GM19452 (cell line): ENCODE results near the gene ZBTB4.
"Not testable (repeated sequence)": the region's sequence is repeated elsewhere in the genome, so short reads cannot be mapped to it uniquely, and the experiment has no call there.

ENCODE experiments used
- ATAC-seq: cut with Tn5 transposase; IDR thresholded peaks from one replicate; pipeline ENCODE4 v1.9.1; 2021; ENCODE audit not compliant: unreplicated experiment

ZBTB4 gene

DNA sequence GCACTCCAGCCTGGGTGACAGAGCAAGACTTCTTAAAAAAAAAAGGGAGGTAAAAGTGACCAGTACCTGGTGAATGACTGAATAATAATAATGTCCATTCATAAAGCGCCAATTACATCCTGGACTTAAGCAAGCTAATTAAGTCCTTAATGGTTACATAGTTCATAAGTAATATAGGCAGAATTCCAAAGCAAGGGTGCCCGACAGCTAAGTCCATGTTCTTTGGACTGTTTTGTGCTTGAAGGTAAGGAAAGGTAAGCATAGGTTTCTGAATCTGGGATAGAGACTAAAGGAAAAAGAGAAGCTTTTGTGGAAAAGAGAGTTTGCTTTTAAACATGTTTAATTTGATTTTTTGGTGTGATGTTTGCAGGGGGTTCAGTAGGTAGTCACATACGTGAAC is 14.5 kb upstream of the ZBTB4 start:
- ATAC-seq, result no peak

DNA sequence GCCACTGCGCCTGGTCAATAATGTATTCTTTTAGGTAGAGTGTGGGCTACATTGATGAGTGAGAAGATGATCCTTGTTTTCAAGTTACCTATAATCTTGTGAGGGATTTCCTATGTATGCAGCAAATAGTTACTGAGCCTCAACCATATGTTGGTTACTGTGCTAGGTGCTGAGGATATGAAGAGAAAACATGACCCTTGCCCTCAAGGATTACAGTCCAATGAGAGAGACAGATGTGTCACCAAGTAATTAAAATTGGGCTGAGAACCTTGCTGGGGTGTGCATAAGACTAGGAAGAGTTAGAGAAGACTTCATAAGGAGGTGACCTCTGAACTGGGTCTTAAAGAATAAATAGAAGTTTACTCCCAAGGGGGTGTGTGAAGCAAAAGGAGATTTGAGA is 12.2 kb upstream of the ZBTB4 start:
- no peak for ATAC-seq

DNA sequence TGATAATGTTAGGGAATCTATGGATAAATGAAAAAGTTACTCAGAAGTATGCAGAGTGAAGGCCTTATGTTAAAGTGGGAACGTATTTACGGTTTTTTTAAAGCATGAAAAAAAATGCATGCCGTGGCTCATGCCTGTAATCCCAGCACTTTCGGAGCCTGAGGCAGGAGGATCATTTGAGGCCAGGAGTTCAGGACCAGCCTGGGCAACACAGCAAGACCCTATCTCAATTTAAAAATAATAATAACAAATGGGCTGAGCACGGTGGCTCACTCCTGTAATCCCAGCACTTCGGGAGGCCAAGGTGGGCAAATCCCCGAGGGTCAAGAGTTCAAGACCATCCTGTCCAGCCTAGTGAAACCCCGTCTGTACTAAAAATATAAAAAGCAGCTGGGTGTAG is 10.7 kb upstream of the ZBTB4 start:
- no peak for ATAC-seq

DNA sequence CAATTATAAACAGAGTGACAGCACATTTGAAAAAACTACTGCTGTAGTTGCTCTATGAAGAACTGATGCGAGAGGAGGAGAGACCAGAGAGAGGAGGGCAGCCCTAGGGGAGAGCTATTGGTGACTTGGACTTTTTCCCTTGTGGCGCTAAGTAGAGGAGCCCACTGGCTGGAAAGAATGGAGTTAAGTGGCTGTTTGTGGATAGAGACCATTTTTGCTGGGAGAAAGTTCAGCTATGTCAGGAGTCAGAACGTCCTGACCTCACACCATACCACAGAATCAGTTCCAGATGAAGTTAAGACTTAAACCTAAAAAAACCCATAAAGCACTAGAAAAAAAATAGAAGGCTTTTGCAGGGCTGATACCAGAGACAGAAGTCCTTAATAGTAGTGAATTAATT is 6.8 kb upstream of the ZBTB4 start:
- no peak for ATAC-seq

DNA sequence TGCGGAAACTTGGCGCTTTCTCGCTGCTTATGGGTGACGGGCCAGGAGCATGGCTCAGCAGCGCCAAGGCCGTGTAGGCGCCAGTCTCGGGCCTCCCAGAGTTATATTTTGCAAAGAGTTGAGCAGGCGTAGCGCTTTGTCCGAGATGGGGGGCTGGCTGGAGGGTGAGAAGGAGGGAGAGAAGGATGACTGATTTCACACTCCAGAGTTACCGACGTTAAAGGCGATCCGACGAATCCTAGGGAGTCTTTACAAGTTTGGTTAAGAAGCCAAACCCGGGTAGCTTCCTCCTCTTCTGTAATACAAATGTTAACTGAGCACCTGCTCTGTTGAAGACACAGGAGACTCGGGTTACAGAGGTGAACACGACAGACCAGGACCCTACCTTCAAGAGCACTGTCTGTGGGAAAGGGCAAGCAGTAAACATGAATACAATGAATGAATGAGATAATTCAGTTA is 5.5 kb upstream of the ZBTB4 start:
- ATAC-seq, result no peak

DNA sequence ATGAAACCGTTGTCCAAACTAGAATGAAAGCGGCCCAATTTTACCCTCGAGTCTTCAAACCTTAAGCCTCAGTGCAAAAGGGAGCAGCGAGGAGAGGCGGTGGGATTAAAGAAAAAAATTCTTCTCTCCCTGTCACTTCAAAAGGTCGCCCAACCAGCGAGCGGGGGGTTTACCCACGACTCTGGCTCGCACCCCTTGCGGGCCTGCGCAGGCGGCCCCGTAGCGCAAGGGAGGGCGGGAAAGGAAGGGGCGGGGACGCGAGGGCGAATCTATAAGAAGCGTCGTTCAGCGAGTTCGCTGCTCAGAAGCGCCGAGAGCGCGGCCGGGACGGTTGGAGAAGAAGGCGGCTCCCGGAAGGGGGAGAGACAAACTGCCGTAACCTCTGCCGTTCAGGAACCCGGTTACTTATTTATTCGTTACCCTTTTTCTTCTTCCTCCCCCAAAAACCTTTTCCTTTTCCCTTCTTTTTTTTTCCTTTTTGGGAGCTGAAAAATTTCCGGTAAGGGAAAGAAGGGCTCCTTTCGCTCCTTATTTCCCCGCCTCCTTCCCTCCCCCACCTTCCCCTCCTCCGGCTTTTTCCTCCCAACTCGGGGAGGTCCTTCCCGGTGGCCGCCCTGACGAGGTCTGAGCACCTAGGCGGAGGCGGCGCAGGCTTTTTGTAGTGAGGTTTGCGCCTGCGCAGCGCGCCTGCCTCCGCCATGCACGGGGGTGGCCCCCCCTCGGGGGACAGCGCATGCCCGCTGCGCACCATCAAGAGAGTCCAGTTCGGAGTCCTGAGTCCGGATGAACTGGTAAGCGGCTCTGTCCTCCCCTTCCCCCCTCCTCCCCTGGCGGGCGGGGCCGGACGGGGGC is 4.9 kb upstream of the ZBTB4 start, which contains the start of gene POLR2A:
Gene POLR2A (plus strand): TSS at position 300 of the 852 bp plus-strand sequence.
- peak; percentile 55 for ATAC-seq

DNA sequence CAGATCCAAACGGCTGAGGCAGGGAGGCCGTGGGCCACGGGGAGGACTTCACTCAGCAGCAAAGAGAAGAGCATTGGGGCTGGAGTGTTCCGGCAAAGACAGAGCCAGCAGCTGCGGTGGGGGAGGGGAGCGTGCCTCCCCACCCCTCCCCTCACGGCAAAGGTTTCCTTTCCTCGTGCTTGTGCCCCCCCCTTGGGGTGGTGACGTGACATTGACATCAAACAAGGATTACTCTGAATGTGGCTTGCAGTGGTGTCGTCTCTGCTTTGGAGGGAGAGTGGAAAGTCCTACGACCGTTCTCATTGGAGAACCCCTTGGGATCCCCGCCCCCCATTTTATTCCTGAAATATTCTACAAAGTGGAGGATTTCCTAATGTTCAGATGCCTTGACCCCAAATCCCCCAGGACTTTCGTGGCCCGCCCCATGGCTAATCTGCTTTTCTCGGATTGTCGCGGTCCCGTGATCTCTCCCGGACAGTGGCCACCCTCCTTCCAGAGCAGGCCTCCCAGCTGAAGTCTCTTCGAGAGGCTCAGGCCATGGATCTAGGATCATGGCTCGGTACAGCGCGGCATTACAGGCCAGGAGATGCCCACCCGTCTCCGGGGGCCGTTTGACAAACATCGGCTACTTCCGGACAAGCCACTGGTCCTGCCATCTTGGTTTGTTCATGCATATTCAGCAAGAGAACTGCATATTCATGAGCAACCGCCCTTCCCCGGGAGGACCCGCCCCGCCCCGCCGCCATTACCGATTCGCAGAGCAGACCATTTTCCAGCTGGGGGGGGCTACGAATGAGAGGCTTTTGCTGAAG is 4.0 kb upstream of the ZBTB4 start:
- ATAC-seq, result peak; percentile 34

DNA sequence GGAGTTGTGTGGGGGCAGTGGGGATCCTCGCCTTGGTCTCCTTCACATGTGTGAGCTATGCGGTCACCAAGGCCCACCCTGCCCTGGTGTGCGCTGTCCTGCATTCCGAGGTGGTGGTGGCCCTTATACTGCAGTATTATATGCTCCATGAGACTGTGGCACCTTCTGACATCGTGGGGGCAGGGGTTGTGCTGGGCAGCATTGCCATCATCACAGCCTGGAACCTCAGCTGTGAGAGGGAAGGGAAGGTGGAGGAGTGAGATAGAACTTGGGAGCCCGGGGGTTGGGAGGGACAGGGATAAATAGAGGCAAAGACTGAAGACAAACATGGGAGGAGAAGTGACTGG is 3.3 kb upstream of the ZBTB4 start:
- ATAC-seq, result not testable (repeated sequence)

DNA sequence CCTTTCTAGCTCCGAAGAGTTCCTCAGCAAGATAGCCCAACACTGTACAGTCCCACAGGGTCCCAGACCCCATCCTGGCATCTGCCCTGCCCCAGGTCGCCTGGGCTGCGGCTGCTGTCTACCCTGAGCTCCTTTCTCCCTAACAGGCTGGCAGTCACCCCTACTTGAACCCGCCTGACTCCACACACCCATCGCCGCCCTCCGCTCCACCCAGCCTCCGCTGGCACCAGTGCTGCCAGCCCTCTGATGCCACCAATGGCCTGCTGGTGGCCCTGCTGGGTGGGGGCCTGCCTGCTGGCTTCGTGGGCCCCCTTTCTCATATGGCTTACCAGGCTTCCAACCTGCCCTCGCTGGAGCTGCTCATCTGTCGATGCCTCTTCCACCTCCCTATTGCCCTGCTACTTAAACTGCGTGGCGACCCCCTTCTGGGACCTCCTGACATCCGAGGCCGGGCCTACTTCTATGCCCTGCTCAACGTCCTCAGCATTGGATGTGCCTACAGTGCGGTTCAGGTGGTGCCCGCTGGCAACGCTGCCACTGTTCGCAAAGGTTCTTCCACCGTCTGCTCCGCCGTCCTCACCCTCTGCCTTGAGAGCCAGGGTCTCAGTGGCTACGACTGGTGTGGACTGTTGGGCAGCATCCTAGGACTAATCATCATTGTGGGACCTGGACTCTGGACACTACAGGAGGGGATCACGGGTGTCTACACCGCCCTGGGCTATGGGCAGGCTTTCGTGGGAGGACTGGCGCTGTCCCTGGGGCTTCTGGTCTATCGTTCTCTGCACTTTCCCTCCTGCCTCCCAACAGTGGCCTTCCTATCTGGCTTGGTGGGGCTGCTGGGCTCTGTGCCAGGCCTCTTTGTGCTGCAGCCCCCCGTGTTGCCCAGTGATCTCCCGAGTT is 2.7 kb upstream of the ZBTB4 start:
- ATAC-seq, result not testable (repeated sequence)

DNA sequence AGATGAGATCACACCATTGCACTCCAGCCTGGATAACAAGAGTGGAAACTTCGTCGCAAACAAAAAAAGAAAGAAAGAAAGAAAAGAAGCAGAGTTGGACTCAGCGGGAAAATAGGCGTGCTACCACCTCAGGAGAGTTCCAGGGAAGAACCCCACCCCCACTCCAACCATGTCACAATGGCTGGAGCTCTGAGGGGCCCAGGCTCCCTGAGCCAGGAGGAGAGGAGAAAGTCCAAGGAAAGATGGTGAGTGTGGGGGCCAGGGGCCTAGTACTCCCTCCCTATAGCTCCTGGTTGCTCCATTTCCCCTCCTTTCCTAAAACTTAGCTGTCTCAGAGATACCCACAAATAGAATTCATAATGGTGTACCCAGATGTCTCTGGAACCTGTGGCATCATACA is 1.8 kb upstream of the ZBTB4 start, which contains the start of gene SLC35G6:
Gene SLC35G6 (plus strand): TSS at position 172 of the 400 bp plus-strand sequence. CDS start 71 bp downstream, at position 243.
- not testable (repeated sequence) for ATAC-seq

DNA sequence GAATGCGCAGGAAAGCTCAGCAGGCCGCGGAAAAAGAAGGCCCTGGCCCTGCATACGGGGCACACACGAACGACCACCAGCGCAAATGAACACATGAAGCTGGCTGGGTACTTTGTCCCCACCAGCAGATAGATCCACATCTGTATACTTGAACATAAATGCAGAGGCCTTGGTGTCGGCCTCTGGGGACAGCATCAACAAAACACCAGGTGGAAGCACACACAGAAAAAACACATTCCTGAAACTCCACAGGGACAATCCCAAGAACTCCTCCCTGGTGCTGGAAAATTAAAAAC is 606 bp upstream of the ZBTB4 start:
- ATAC-seq, result no peak

DNA sequence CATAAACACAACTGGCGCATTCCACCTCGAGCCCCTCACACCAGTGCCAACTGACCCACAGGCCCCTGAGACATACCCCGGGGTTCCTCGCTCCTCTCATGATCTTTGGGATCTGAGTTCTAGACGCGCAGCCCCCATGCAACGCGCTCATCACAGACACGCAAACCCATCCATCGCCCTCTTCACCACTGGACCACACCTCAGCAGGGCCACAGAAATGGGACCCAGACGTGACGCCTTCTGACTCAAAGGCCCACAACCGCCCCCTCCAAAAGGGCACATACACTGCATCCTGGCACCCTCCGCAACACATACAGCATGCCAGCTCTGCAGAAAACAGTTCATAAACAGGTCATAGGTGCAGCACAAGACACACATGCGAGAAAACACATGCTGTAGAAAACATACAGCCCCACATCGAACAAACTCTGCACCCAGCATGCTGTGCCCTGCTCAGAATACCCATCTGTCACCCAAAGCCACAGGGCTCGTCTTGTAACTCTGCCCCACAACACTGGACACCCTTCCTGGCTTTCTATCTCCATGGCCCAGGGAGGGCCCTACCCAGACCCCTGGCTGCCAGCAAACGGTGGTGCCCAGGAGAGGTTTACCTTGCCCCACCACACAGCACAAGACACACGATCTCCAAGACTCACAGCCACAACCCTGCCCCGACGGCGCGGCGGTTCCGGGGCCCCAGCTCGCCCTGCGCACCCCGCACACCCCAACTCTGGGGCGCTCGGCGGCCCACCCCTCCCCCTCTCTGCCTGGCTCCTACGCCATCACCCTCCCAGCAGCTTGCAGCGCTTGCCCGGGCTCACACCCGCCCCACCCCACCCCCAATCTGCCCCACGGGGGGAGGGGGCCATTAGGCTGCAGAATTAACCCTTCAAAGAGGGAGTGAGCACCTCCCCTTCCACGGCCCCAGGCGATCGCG is 887 bp downstream of the ZBTB4 start:
- no peak for ATAC-seq

DNA sequence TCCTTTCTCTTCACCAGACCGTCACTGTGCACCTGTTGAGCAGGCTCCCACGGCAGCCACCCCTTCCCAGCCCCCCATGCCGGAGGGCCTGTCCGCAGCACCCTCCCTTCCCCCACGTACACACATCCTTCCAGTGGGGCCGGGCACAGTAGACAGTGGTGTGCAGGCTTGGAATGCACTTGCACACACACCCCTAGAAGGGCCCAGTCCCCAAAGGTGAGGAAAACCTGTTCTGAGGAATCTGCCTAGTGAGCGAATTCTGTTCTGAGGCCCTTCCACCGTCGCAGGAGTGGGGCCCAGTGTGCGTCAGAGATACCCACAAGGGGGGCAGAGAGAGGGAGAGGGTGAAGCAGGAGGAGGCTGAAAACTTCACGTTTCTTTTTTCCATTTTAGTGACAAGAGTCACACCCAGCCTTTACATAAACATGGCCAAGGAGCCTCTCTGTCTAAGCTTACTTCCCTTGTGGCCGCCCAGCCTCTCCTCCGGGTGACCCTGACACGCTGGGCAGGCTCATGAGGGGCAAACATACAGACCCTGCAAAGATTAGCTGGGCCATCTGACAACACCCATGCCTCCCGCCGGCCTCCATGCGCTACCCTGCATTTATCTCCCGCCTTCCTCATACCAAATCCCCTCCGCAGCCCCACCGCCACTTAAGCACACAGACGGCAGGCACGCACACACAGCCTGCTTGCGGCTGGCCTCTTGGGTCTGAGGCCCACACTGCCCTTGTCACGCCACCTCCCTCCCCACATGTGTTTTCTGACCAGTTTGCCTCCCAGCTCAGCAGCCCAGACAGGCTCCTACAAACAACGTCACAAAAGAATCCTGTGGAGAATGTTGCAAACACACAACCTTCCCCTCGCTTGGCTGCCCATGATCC is 1.8 kb downstream of the ZBTB4 start:
- ATAC-seq, result no peak

DNA sequence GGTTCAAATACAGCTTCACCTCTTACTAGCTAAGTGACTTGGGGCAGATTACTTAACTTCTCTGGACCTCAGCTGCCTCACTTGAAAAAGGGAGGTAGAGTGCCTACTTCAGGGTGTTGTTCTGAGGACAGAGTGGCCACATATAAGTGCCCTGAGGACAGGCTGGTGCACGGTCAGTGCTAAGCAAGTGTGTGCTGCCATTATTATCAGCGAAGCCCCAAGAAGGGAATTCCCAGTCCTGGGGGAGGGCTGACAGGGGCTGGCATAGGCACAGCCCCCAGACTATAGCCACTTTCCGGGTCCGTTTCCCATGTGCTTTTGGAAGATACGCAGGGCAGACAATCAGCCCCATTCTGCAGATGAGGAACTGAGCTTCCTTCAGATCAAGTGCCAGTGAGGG is 2.5 kb downstream of the ZBTB4 start:
- ATAC-seq, result no peak

DNA sequence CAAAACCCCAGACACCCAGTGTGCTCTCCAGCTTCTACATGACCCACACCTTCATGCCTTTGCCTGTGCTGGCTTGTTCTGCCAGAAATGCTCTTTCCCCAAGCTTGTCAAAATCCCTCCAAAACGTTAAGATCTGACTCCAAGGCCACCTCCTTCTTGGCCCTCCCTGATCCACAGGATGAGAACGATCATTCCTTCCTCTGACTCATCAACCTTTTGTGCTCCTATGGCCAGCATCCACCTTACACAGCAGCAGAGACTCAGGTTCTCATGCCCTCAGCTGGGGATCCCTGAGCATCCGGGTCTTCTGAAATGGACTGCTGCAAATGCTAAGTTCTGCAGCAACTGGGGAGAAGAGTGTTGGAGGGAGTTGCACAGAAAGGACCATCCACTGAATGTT is 2.9 kb downstream of the ZBTB4 start:
- ATAC-seq, result no peak

DNA sequence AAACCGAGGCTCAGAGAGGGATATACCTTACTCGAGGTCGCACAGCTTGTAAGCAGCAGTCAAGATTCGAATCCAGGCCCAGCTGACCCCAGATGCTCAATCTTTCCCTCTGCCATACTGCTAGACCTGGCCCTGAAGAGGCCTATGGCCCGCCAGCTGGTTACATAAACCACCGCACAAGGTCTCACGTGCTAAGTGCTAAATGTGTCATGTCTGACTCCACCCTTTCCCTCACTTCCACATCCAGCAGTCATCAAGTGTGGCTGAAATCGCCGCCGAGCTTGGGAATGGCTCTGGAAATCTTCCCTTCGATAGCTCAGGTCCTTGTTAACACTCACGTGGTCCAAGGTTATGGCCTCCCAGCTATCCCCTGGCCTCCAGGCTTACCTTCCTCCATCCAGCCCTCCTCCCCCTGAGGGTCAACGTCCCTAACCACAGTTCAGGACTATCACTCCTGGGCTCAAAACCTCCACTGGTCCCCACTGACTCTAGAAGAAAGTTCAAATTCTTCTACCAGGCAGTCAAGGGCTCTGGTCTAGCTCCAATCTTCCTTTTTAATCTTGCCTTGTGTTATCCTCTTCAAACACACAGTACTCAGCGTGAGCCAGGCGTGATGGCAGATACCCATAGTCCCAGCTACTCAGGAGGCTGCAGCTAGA is 3.5 kb downstream of the ZBTB4 start:
- no peak for ATAC-seq

DNA sequence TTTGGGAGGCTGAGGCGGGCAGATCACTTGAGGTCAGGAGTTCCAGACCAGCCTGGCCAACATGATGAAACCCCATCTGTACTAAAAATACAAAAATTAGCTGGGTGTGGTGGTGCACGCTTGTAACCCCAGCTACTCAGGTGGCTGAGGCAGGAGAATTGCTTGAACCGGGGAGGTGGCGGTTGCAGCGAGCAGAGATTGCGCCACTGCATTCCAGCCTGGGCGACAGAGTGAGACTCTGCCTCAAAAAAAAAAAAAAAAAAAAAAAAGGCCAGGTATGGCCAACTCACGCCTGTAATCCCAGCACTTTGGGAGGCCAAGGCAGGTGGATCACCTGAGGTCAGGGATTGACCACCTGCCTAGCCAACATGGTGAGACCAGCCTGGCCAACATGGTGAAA is 4.7 kb downstream of the ZBTB4 start:
- not testable (repeated sequence) for ATAC-seq

DNA sequence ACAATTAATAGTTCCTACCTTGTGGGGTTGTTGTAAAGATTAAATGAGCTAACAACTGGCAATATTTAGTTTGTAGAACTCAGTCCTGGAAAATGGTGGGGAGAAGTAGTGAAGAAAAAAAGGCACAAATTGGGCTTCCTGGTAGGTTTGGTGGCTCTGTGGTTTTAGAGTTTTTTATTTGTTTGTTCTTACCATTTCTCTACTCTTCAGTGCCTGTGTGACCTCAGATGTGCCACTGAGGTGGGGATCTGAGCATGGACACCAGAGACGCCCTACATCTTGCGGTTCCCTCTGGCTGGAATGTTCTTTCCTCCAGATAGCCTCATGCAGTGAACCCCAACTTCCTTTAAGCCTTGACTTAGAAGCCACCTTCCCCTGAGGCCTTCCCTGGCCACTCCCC is 7.7 kb downstream of the ZBTB4 start:
- ATAC-seq, result no peak
